HG03064 (cell line): ENCODE results near the gene FBXL17.

Experiments
- ATAC-seq: cut with Tn5 transposase; IDR thresholded peaks from one replicate; pipeline ENCODE4 v1.9.1; 2021; ENCODE audit warnings: low read depth; ENCODE audit not compliant: unreplicated experiment

FBXL17 gene

DNA sequence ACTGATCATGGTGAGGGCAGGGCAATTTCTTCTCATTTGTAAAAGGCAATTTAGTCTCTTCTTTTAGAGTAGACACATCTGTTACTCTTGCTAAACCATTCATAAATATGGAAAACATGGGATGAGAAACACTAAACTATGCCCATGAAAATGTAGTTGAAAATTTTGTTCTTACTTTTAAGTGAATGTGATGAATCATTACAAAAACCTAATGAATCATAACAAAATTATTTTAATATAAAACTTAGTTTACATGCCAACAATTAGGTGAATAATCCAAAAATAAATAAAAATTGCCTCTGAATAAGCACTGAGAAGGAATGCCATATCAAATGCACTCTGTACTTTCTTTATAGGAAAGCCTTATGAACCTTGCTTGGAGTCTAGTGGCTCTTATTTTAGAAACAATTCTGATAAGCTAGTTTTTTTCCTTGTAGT is 413.5 kb downstream of the FBXL17 start:
- ATAC-seq, result no peak

- ATAC-seq, result no peak
Observed at GRCh38 chr5:107966201-107966600, 415.7 kb downstream of the FBXL17 start.

GRCh38 chr5:107964722-107965121 is 417.2 kb downstream of the FBXL17 start:
- no peak for ATAC-seq

GRCh38 chr5:107959573-107960279 is 422.2 kb downstream of the FBXL17 start:
- no peak for ATAC-seq

- no peak for ATAC-seq
Observed at GRCh38 chr5:107958861-107959260, 423.0 kb downstream of the FBXL17 start.

GRCh38 chr5:107958432-107958831 is 423.5 kb downstream of the FBXL17 start:
- no peak for ATAC-seq

DNA sequence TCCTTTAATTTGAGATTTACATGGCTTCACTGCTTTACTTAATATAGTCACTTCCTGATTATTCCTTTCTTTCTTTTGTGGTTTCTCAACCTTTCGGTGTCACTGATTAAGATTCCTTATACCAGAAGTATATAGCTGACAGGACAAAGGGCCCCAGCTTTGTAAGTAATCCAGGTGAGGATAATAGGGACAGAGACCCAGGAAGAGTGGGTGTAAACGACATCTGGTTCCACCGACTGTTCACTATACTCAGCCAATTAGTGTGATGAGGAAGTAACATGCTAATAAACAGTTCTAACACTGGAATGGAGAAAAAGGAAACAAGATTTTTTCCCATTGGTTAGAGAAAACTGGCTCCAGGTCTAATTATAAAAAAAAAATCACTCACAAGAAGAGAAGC is 424.8 kb downstream of the FBXL17 start:
- no peak for ATAC-seq

DNA sequence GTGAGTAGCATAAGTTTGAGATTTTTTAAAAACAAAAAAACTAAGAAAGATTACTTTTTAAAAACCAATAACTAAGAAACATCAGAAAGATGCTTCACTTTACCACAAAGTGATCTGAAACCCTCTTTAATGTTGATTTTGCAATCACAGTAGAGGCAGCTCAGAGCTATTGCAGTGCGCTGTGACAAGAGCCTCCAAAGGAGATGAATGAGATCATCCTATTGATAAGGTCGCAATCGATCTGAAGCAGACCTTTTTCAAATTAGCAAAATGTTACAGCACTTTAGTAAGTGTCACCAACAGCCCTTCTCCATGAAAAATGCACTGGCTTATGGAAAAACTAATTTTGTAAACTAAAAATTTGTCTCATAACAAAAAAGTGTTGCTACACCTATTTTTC is 426.6 kb downstream of the FBXL17 start:
- ATAC-seq, result no peak

- no peak for ATAC-seq
Observed at GRCh38 chr5:107954254-107954653, 427.6 kb downstream of the FBXL17 start.

DNA sequence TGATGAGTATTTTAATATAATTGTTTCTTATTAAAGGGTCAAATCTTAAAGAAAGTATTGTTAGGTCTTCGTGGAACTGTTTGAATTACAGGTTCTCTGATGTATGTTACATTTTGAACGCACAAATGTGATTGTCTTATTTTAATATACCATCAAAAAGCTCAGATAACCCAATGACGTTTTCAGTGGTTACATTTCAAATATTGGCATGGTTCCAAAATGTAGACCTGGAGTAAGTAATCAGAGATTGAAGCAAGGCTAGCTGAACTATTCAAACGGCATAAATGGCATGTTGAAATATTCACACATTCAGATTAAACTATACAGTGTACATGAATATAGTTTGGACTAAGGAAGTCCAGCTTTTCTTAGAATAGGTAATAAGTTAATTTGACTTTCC is 429.4 kb downstream of the FBXL17 start:
- ATAC-seq, result no peak

- ATAC-seq, result no peak
Observed at GRCh38 chr5:107951309-107951708, 430.6 kb downstream of the FBXL17 start.

DNA sequence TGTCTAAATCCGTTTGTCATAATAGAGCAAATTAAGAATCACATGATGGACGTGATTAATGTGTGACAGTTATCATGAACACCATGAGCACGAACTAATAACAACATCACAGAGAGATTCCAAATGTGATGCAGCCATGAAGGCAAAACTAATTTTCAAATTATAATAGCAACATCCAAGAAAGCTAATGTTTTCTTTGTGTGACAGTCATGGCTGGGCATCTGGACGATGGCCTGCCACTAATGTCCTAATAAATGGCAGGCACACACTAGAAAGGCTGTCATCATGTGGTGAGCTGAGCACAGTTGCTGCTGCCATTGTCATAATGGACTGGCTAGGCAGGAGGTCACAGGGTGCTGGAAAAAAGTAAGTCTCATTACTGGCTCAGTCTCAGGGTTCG is 431.1 kb downstream of the FBXL17 start:
- ATAC-seq, result no peak

- no peak for ATAC-seq
Observed at GRCh38 chr5:107949688-107950341, 432.1 kb downstream of the FBXL17 start.

DNA sequence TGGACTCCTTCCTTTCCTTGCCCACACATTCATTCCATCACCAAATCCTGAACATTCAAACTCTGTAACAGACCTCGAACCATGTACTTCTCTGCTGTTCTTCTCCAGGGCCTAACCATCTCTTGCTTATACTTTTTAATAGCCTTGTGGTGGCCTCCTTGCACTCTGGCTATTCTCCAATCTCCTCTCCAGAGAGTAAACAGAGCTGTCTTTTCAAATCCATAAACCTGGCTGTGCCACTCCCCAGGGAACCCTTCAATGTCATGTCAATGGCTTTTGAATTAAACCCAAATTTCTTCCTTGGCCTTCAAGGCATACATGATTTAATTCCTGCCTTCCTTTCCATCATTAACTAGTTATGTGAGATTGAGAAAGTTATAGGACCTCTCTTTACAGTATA is 433.5 kb downstream of the FBXL17 start:
- no peak for ATAC-seq

- no peak for ATAC-seq
Observed at GRCh38 chr5:107945061-107945460, 436.8 kb downstream of the FBXL17 start.

GRCh38 chr5:107943923-107944322 is 438.0 kb downstream of the FBXL17 start:
- no peak for ATAC-seq

GRCh38 chr5:107941036-107941435 is 440.9 kb downstream of the FBXL17 start:
- ATAC-seq, result no peak

- no peak for ATAC-seq
Observed at GRCh38 chr5:107937651-107938355, 444.1 kb downstream of the FBXL17 start.

- no peak for ATAC-seq
Observed at GRCh38 chr5:107937204-107937603, 444.7 kb downstream of the FBXL17 start.

- ATAC-seq, result no peak
Observed at GRCh38 chr5:107936515-107936914, 445.4 kb downstream of the FBXL17 start.

DNA sequence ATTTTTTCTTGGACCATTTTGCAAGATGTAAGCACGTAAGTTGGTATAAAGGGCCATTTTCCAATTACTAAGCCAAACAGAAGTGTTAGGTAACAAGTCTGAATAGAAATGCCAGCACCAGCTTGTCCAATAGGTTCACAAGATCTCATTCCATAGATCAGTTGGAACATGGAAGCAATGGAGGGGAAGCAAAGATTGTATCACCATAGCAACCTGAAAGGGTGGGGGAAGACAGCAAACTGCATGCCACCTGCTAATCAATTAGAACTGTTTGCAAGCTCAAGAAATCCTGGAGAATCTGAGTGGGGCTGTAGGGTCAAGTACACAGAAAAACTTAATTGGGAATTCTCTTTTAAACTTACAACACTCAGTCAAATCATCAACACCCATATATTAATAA is 446.3 kb downstream of the FBXL17 start:
- no peak for ATAC-seq

GRCh38 chr5:107933326-107933725 is 448.6 kb downstream of the FBXL17 start:
- no peak for ATAC-seq
